ENCODE data around the gene CABYR. TPM values are rescaled to one million over a fixed set of nuclear protein-coding genes. Genes with fewer than 3 reads are reported as not detected.

Gene CABYR, protein sequence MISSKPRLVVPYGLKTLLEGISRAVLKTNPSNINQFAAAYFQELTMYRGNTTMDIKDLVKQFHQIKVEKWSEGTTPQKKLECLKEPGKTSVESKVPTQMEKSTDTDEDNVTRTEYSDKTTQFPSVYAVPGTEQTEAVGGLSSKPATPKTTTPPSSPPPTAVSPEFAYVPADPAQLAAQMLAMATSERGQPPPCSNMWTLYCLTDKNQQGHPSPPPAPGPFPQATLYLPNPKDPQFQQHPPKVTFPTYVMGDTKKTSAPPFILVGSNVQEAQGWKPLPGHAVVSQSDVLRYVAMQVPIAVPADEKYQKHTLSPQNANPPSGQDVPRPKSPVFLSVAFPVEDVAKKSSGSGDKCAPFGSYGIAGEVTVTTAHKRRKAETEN
- polyA plus RNA-seq (2013, experiment 1 of 2), result 23.0 TPM
- 22.3 TPM for polyA plus RNA-seq (2013, experiment 2 of 2)

- H2AK5ac ChIP-seq (ENCODE audit: low read length), result no peak within 1 kb of the TSS
- H4K8ac ChIP-seq (ENCODE audit: low read depth, low read length), result no peak within 1 kb of the TSS
- peak within 1 kb of the TSS; percentile 81 for H4K5ac ChIP-seq (ENCODE audit: low read length)
- peak; percentile 96 for DNase-seq
- no peak within 1 kb of the TSS for H3K23ac ChIP-seq (ENCODE audit: low read length)
- peak within 1 kb of the TSS; percentile 92 for H3K56ac ChIP-seq (ENCODE audit: low read length)
- no peak within 1 kb of the TSS for H2BK5ac ChIP-seq (ENCODE audit: low read length)
- H3K79me1 ChIP-seq (ENCODE audit: low read length), result no peaks in the 10 kb centered on the region
- no peak within 1 kb of the TSS for H3K27ac ChIP-seq (ENCODE audit: low read depth, low read length)
- H3K27me3 ChIP-seq (ENCODE audit: insufficient read depth, low read length, poor library complexity), result no peaks in the 10 kb centered on the region
- H3K36me3 ChIP-seq (ENCODE audit: control insufficient read depth, insufficient read depth, low read length), result no peaks in the 10 kb centered on the region
- peak within 1 kb of the TSS; percentile 61 for H3K4me3 ChIP-seq (ENCODE audit: low read length)
- peaks cover 7% of the 10 kb centered on the region for H3K4me1 ChIP-seq (ENCODE audit: control insufficient read depth, low read depth, low read length)
- no peak within 1 kb of the TSS for H2BK120ac ChIP-seq (ENCODE audit: low read depth, low read length)
- no peak within 1 kb of the TSS for H2BK15ac ChIP-seq (replicated peaks; ENCODE audit: low read depth)
- peak within 1 kb of the TSS; percentile 79 for H3K4me2 ChIP-seq (ENCODE audit: low read length)
- no CpG with 5 or more reads among the region's 63 CpGs for WGBS (ENCODE audit: extremely low coverage, insufficient coverage, low lambda C conversion rate)
- H3K9ac ChIP-seq (ENCODE audit: low read length), result peak within 1 kb of the TSS; percentile 84
- peak within 1 kb of the TSS; percentile 82 for H3K4ac ChIP-seq (ENCODE audit: low read depth, low read length)
- H3K18ac ChIP-seq (ENCODE audit: low read length), result peak within 1 kb of the TSS; percentile 46
- no peaks in the 10 kb centered on the region for H3K79me2 ChIP-seq (ENCODE audit: control insufficient read depth, insufficient read depth, low read length)
Measured at GRCh38 chr18:24138789-24139616, at the start of gene CABYR. Gene CABYR (plus strand): TSS chr18:24139062. CDS start chr18:24143115, 4,053 bp downstream.

GRCh38 chr18:24089076-24089475 lies 49.8 kb upstream of the CABYR start:
- Histone ChIP-seq H2BK5ac (ENCODE audit: low read length) (no peak overlapping the region), H3K27ac (ENCODE audit: low read depth, low read length) (no peak overlapping the region), H4K5ac (ENCODE audit: low read length) (no peak overlapping the region), H3K4me3 (ENCODE audit: low read length) (no peak overlapping the region), H3K27me3 (ENCODE audit: insufficient read depth, low read length, poor library complexity) (no peaks in the 10 kb centered on the region), H3K9ac (ENCODE audit: low read length) (no peak overlapping the region), H3K4me1 (ENCODE audit: control insufficient read depth, low read depth, low read length) (peaks cover 2% of the 10 kb centered on the region), H4K8ac (ENCODE audit: low read depth, low read length) (no peak overlapping the region), H2BK15ac (replicated peaks; ENCODE audit: low read depth) (no peak overlapping the region), H3K4ac (ENCODE audit: low read depth, low read length) (no peak overlapping the region), H3K18ac (ENCODE audit: low read length) (no peak overlapping the region), H3K36me3 (ENCODE audit: control insufficient read depth, insufficient read depth, low read length) (no peaks in the 10 kb centered on the region), H2BK120ac (ENCODE audit: low read depth, low read length) (no peak overlapping the region), H2AK5ac (ENCODE audit: low read length) (no peak overlapping the region), H3K56ac (ENCODE audit: low read length) (no peak overlapping the region), H3K4me2 (ENCODE audit: low read length) (no peak overlapping the region), H3K79me1 (ENCODE audit: low read length) (no peaks in the 10 kb centered on the region), H3K23ac (ENCODE audit: low read length) (no peak overlapping the region), H3K79me2 (ENCODE audit: control insufficient read depth, insufficient read depth, low read length) (no peaks in the 10 kb centered on the region)
- no CpG with 5 or more reads among the region's 4 CpGs for WGBS (ENCODE audit: extremely low coverage, insufficient coverage, low lambda C conversion rate)
- DNase-seq, result no peak

DNA sequence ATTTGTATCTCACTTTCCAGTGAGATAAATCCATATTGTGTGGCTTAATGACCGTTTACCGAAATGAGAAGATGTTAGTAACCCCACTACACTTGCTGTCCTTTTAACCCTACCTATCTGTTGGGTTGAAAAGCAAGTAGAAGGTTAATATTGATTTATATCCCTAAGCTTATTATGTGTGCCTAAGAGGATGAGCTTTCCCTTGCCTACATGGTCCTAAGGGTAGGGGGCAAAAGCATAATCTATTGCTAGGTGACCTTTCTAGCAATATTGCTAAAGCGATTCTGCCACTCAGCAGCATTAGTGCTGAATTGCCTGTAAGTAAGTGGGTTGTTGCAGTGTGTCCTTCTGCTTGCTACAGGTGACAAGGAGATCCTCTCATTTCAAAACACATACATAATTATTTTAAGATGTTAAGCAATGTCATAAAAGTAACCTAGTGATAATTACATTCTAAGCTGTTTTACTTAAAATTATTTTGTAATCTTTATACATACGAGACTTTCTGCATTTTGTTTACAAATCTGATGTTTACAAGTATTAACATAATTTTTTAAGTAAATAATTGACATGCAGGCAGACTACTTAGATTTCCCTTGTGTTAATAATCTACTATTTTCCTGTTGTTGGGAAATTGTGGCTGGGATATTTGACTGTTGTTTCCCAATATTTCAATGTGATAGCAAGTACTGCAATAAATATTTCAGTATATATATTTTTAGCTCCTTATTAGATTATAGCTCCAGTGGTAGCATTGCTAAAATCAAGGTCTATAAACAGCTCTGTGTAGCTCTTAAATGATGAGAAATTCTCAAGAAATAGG lies 49.1 kb upstream of the CABYR start:
- Histone ChIP-seq H2BK15ac (replicated peaks; ENCODE audit: low read depth) (no peak overlapping the region), H2BK5ac (ENCODE audit: low read length) (no peak overlapping the region), H2BK120ac (ENCODE audit: low read depth, low read length) (no peak overlapping the region), H3K4me3 (ENCODE audit: low read length) (no peak overlapping the region), H3K4me2 (ENCODE audit: low read length) (no peak overlapping the region), H3K56ac (ENCODE audit: low read length) (no peak overlapping the region), H3K79me2 (ENCODE audit: control insufficient read depth, insufficient read depth, low read length) (no peaks in the 10 kb centered on the region), H3K27me3 (ENCODE audit: insufficient read depth, low read length, poor library complexity) (no peaks in the 10 kb centered on the region), H3K36me3 (ENCODE audit: control insufficient read depth, insufficient read depth, low read length) (no peaks in the 10 kb centered on the region), H2AK5ac (ENCODE audit: low read length) (no peak overlapping the region), H3K27ac (ENCODE audit: low read depth, low read length) (no peak overlapping the region), H4K5ac (ENCODE audit: low read length) (no peak overlapping the region), H3K4me1 (ENCODE audit: control insufficient read depth, low read depth, low read length) (peaks cover 2% of the 10 kb centered on the region), H3K79me1 (ENCODE audit: low read length) (no peaks in the 10 kb centered on the region), H4K8ac (ENCODE audit: low read depth, low read length) (no peak overlapping the region), H3K18ac (ENCODE audit: low read length) (no peak overlapping the region), H3K4ac (ENCODE audit: low read depth, low read length) (no peak overlapping the region), H3K23ac (ENCODE audit: low read length) (no peak overlapping the region), H3K9ac (ENCODE audit: low read length) (no peak overlapping the region)
- WGBS (ENCODE audit: extremely low coverage, insufficient coverage, low lambda C conversion rate), result no CpG with 5 or more reads among the region's 4 CpGs
- DNase-seq, result no peak

GRCh38 chr18:24090876-24091275 lies 48.0 kb upstream of the CABYR start:
- no CpG with 5 or more reads among the region's 13 CpGs for WGBS (ENCODE audit: extremely low coverage, insufficient coverage, low lambda C conversion rate)
- Histone ChIP-seq H2BK15ac (replicated peaks; ENCODE audit: low read depth) (no peak overlapping the region), H3K18ac (ENCODE audit: low read length) (no peak overlapping the region), H3K27ac (ENCODE audit: low read depth, low read length) (no peak overlapping the region), H3K56ac (ENCODE audit: low read length) (no peak overlapping the region), H3K4me3 (ENCODE audit: low read length) (no peak overlapping the region), H3K27me3 (ENCODE audit: insufficient read depth, low read length, poor library complexity) (no peaks in the 10 kb centered on the region), H3K4me2 (ENCODE audit: low read length) (no peak overlapping the region), H4K8ac (ENCODE audit: low read depth, low read length) (no peak overlapping the region), H3K79me1 (ENCODE audit: low read length) (no peaks in the 10 kb centered on the region), H4K5ac (ENCODE audit: low read length) (no peak overlapping the region), H2AK5ac (ENCODE audit: low read length) (no peak overlapping the region), H2BK5ac (ENCODE audit: low read length) (no peak overlapping the region), H3K23ac (ENCODE audit: low read length) (no peak overlapping the region), H2BK120ac (ENCODE audit: low read depth, low read length) (no peak overlapping the region), H3K79me2 (ENCODE audit: control insufficient read depth, insufficient read depth, low read length) (no peaks in the 10 kb centered on the region), H3K4ac (ENCODE audit: low read depth, low read length) (no peak overlapping the region), H3K4me1 (ENCODE audit: control insufficient read depth, low read depth, low read length) (peaks cover 2% of the 10 kb centered on the region), H3K36me3 (ENCODE audit: control insufficient read depth, insufficient read depth, low read length) (no peaks in the 10 kb centered on the region), H3K9ac (ENCODE audit: low read length) (no peak overlapping the region)
- no peak for DNase-seq

DNA sequence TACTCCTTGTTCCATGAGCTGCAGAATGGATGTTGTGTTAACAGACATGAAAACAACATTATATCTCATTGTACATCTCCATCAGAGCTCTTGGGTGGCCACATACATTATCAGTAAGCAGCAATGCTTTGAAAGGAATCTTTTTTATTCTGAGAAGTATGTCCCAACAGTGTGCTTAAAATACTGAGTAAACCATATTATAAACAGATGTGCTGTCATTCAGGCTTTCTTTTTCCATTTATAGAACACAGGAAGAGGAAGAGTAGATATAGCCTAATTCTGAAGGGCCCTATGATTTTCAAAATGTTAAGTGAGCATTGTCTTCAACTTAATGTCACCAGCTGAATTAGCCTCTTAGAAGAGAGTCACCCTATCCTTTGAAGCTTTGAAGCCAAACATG lies 44.3 kb upstream of the CABYR start:
- H3K79me2 ChIP-seq (ENCODE audit: control insufficient read depth, insufficient read depth, low read length), result no peaks in the 10 kb centered on the region
- no peak for DNase-seq
- H2BK120ac ChIP-seq (ENCODE audit: low read depth, low read length), result no peak overlapping the region
- H3K4me1 ChIP-seq (ENCODE audit: control insufficient read depth, low read depth, low read length), result no peaks in the 10 kb centered on the region
- H3K18ac ChIP-seq (ENCODE audit: low read length), result no peak overlapping the region
- H3K4me2 ChIP-seq (ENCODE audit: low read length), result no peak overlapping the region
- no peaks in the 10 kb centered on the region for H3K27me3 ChIP-seq (ENCODE audit: insufficient read depth, low read length, poor library complexity)
- H3K4me3 ChIP-seq (ENCODE audit: low read length), result no peak overlapping the region
- H3K9ac ChIP-seq (ENCODE audit: low read length), result no peak overlapping the region
- no peak overlapping the region for H4K8ac ChIP-seq (ENCODE audit: low read depth, low read length)
- H2BK5ac ChIP-seq (ENCODE audit: low read length), result no peak overlapping the region
- H2BK15ac ChIP-seq (replicated peaks; ENCODE audit: low read depth), result no peak overlapping the region
- H2AK5ac ChIP-seq (ENCODE audit: low read length), result no peak overlapping the region
- no peak overlapping the region for H3K4ac ChIP-seq (ENCODE audit: low read depth, low read length)
- H3K36me3 ChIP-seq (ENCODE audit: control insufficient read depth, insufficient read depth, low read length), result no peaks in the 10 kb centered on the region
- no peak overlapping the region for H3K56ac ChIP-seq (ENCODE audit: low read length)
- H3K27ac ChIP-seq (ENCODE audit: low read depth, low read length), result no peak overlapping the region
- H3K23ac ChIP-seq (ENCODE audit: low read length), result no peak overlapping the region
- no peaks in the 10 kb centered on the region for H3K79me1 ChIP-seq (ENCODE audit: low read length)
- H4K5ac ChIP-seq (ENCODE audit: low read length), result no peak overlapping the region

Data from mesendoderm (in vitro differentiated cells).